B cell (primary cell): ENCODE data around the gene HECTD2. TPM values are rescaled to one million over a fixed set of nuclear protein-coding genes. Genes with fewer than 3 reads are reported as not detected.

ENCODE experiments used
- ATAC-seq: fragments of 200-7000 bp; cut with Tn5 transposase; one replicate; pipeline ENCODE4 v1.10.0; 2021; ENCODE audit warnings: low read depth, mild to moderate bottlenecking, moderate number of reproducible peaks, moderate library complexity
- CTCF ChIA-PET: fragments of 350-600 bp; sonication (Branson Sonifier 250); formaldehyde crosslinking; loops from one replicate; lab custom pipeline; 2021; ENCODE audit warnings: antibody characterized with exemption, inconsistent platforms; lab: Charles Lee
- POLR2A ChIA-PET: fragments of 350-600 bp; sonication (Branson Sonifier 250); formaldehyde crosslinking; loops from one replicate; lab custom pipeline; 2021; ENCODE audit warnings: antibody characterized with exemption; lab: Charles Lee
- DNase-seq: peaks from one replicate; pipeline ENCODE4 v3.0.0; 2013
- H2AFZ ChIP-seq: 2 replicates; pipeline ENCODE4 v1.6.1; 2012; ENCODE audit warnings: mild to moderate bottlenecking, low read depth, low read length; ENCODE audit not compliant: insufficient read depth, poor library complexity, severe bottlenecking
- H3K27ac ChIP-seq, 2 donors: 1 replicate in 1 of 2; 2 replicates in 1 of 2; pipeline ENCODE4 v1.5.1; 2012 to 2013; ENCODE audit warnings: low read length in 2 of 2, mild to moderate bottlenecking in 2 of 2, moderate library complexity in 1 of 2
- H3K27me3 ChIP-seq, 4 experiments: fragments of 200-600 bp in 1 of 4; sonication (generic) in 1 of 4; replicated peaks in 1 of 4; 1 replicate in 2 of 4; 2 replicates in 2 of 4; pipeline versions ENCODE4 v1.6.1 to v1.7.0; 2013 to 2016; ENCODE audit warnings: low read length in 3 of 4, mild to moderate bottlenecking in 2 of 4, mixed read lengths in 1 of 4, moderate library complexity in 1 of 4; ENCODE audit not compliant: insufficient read depth in 4 of 4, control insufficient read depth in 3 of 4; ENCODE audit errors: control extremely low read depth in 1 of 4
- H3K36me3 ChIP-seq, 2 experiments: replicated peaks in 1 of 2; 1 replicate in 1 of 2; 2 replicates in 1 of 2; pipeline versions ENCODE4 v1.6.1 to v1.7.1; 2013; ENCODE audit warnings: low read length in 1 of 2; ENCODE audit not compliant: insufficient read depth in 2 of 2, control insufficient read depth in 1 of 2; ENCODE audit errors: control extremely low read depth in 1 of 2, extremely low read depth in 1 of 2
- H3K4me1 ChIP-seq, 2 donors: fragments of 200-600 bp in 1 of 2; sonication (generic) in 1 of 2; 1 replicate in 1 of 2; 2 replicates in 1 of 2; pipeline versions ENCODE4 v1.5.1 to v1.6.1; 2013 to 2017; ENCODE audit warnings: low read length in 2 of 2; ENCODE audit not compliant: control insufficient read depth in 2 of 2, insufficient read depth in 2 of 2
- H3K4me2 ChIP-seq: replicated peaks from 2 replicates; pipeline ENCODE3; 2012; ENCODE audit warnings: mild to moderate bottlenecking, low read depth, low read length; ENCODE audit not compliant: poor library complexity, severe bottlenecking
- H3K4me3 ChIP-seq, 5 experiments: fragments of 200-600 bp in 1 of 5; sonication (generic) in 1 of 5; 1 replicate in 3 of 5; 2 replicates in 2 of 5; pipeline versions ENCODE4 v1.5.1 to v1.7.0; 2011 to 2016; ENCODE audit warnings: low read length in 4 of 5, mild to moderate bottlenecking in 4 of 5, low read depth in 2 of 5, control low read depth in 1 of 5, moderate library complexity in 1 of 5; ENCODE audit not compliant: insufficient read depth in 1 of 5; ENCODE audit errors: control extremely low read depth in 1 of 5, extremely low read depth in 1 of 5
- H3K79me2 ChIP-seq: fragments of 200-600 bp; sonication (generic); one replicate; pipeline ENCODE4 v1.6.0; 2016; ENCODE audit warnings: low read length; ENCODE audit not compliant: control insufficient read depth, insufficient read depth
- H3K9ac ChIP-seq: fragments of 200-600 bp; sonication (generic); 2 replicates; pipeline ENCODE4 v1.6.1; 2017; ENCODE audit warnings: mild to moderate bottlenecking, low read length, moderate library complexity
- H3K9me3 ChIP-seq, 3 donors: one replicate each; pipeline versions ENCODE4 v1.6.1 to v1.7.1; 2013; ENCODE audit warnings: low read length in 2 of 3; ENCODE audit not compliant: control insufficient read depth in 2 of 3, insufficient read depth in 1 of 3; ENCODE audit errors: control extremely low read depth in 1 of 3
- H4K20me1 ChIP-seq: 2 replicates; pipeline ENCODE4 v1.6.0; 2012; ENCODE audit warnings: mild to moderate bottlenecking, low read length; ENCODE audit not compliant: insufficient read depth, control insufficient read depth, poor library complexity, severe bottlenecking
- H3K27ac Mint-ChIP-seq: one replicate; pipeline ENCODE4 v1.8.0; 2021; ENCODE audit warnings: mixed read lengths
- H3K27me3 Mint-ChIP-seq: one replicate; pipeline ENCODE4 v1.8.0; 2021; ENCODE audit warnings: mixed read lengths
- H3K4me1 Mint-ChIP-seq: one replicate; pipeline ENCODE4 v1.8.0; 2021; ENCODE audit warnings: mixed read lengths
- H3K4me3 Mint-ChIP-seq: one replicate; pipeline ENCODE4 v1.8.0; 2021; ENCODE audit warnings: mixed read lengths
- H3K9me3 Mint-ChIP-seq: one replicate; pipeline ENCODE4 v1.8.0; 2022; ENCODE audit warnings: mixed read lengths; ENCODE audit not compliant: insufficient read depth
- EZH2 ChIP-seq: IDR thresholded peaks from 2 replicates; pipeline ENCODE4 v1.6.1; 2012; ENCODE audit warnings: borderline replicate concordance, low read depth, mild to moderate bottlenecking, moderate library complexity, low read length; ENCODE audit not compliant: insufficient read depth, poor library complexity, severe bottlenecking
- WGBS: methylation state at CpG from one replicate; pipeline ENCODE4 v1.1.5; 2013; ENCODE audit warnings: missing lambda C conversion rate; ENCODE audit not compliant: insufficient coverage; 5-methylcytosine and 5-hydroxymethylcytosine counted together
- intact Hi-C: fragments of 100-400 bp; cut with micrococcal nuclease; formaldehyde crosslinking; loops from one replicate; pipeline ENCODE4 v1.10.0; 2022
- polyA plus RNA-seq: library from polyadenylated mRNA; depleted of rRNA; stranded (reverse); fragments of >200 nt; gene quantifications from 2 replicates; pipeline ENCODE4 v1.2.3, GENCODE V29; 2012
- total RNA-seq, 2 donors: library from RNA; stranded (reverse); fragments of 120-200 nt in 1 of 2; gene quantifications; 1 replicate in 1 of 2; 2 replicates in 1 of 2; pipeline versions ENCODE4 v1.2.3 to v1.2.4, GENCODE V29; 2013 to 2022
- TF ChIP-seq, protein P1 (sequence below): fragments of 200-600 bp; IDR thresholded peaks from one replicate; pipeline ENCODE4 v1.8.0; 2022; ENCODE audit warnings: antibody characterized with exemption, mild to moderate bottlenecking

Gene HECTD2
- total and polyA plus RNA-seq, 2 donors (not counting 1 experiment from before 2014, with no cell fraction given) = 2.9 to 7.9 TPM

DNA sequence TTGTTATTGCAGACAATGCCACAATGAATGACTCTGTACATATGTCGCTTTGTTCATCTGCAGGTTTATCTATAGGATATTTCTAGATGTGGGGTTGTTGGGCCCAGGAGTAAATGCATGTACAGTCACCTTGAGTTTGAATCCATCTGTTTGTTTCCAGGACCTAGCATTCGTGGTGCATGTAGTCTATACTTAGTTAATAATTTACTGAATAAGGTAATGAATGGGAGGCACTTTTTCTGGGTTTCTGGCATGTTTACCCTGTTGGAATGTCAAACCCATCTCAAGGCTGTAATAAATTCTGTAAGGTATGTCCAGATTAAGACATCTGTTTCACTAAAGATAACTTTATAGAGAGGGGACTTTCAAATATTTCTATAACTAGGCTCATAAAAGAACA, 23.5 kb downstream of the HECTD2 start:
- Histone ChIP-seq H2AFZ (no peak overlapping the region), H3K9ac (no peak overlapping the region), H4K20me1 (no peaks in the 10 kb centered on the region), H3K36me3 (peaks cover 1 to 6% of the 10 kb centered on the region in 2 experiments), H3K27me3 (no peaks in the 10 kb centered on the region), H3K4me2 (no peak overlapping the region), H3K27ac (no peak overlapping the region), H3K79me2 (no peaks in the 10 kb centered on the region), H3K4me3 (no peak overlapping the region), H3K4me1 (no peaks in the 10 kb centered on the region), H3K9me3 (peaks cover 0 to 1% (median 0%) of the 10 kb centered on the region in 3 donors)
- ATAC-seq (no peak), DNase-seq (no peak)
- H3K4me1 Mint-ChIP-seq = peaks cover 3% of the 10 kb centered on the region
- intact Hi-C loops = no loop called here
- POLR2A ChIA-PET = no interaction called here
- H3K27me3 Mint-ChIP-seq = no peaks in the 10 kb centered on the region
- no peak overlapping the region for H3K27ac Mint-ChIP-seq
- no peak overlapping the region for H3K4me3 Mint-ChIP-seq
- peaks cover 1% of the 10 kb centered on the region for H3K9me3 Mint-ChIP-seq
- CTCF ChIA-PET = no interaction called here
- TF ChIP-seq, protein P1, sequence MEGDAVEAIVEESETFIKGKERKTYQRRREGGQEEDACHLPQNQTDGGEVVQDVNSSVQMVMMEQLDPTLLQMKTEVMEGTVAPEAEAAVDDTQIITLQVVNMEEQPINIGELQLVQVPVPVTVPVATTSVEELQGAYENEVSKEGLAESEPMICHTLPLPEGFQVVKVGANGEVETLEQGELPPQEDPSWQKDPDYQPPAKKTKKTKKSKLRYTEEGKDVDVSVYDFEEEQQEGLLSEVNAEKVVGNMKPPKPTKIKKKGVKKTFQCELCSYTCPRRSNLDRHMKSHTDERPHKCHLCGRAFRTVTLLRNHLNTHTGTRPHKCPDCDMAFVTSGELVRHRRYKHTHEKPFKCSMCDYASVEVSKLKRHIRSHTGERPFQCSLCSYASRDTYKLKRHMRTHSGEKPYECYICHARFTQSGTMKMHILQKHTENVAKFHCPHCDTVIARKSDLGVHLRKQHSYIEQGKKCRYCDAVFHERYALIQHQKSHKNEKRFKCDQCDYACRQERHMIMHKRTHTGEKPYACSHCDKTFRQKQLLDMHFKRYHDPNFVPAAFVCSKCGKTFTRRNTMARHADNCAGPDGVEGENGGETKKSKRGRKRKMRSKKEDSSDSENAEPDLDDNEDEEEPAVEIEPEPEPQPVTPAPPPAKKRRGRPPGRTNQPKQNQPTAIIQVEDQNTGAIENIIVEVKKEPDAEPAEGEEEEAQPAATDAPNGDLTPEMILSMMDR = no peak
- no peak for TF ChIP-seq EZH2
- no CpG with 5 or more reads among the region's 2 CpGs for WGBS

GRCh38 chr10:91434041-91434440, 23.9 kb downstream of the HECTD2 start:
- WGBS = no CpG with 5 or more reads among the region's 1 CpG
- intact Hi-C loops = no loop called here
- ATAC-seq (no peak), DNase-seq (no peak)
- CTCF ChIA-PET = no interaction called here
- no peaks in the 10 kb centered on the region for H3K27me3 Mint-ChIP-seq
- H3K9me3 Mint-ChIP-seq = peaks cover 5% of the 10 kb centered on the region
- Histone ChIP-seq H3K9ac (no peak overlapping the region), H3K9me3 (peaks cover 0 to 1% (median 0%) of the 10 kb centered on the region in 3 donors), H3K4me3 (no peak overlapping the region), H3K27ac (no peak overlapping the region), H3K36me3 (peaks cover 1 to 6% of the 10 kb centered on the region in 2 experiments), H3K4me1 (no peaks in the 10 kb centered on the region), H3K27me3 (no peaks in the 10 kb centered on the region), H2AFZ (no peak overlapping the region), H4K20me1 (no peaks in the 10 kb centered on the region), H3K79me2 (no peaks in the 10 kb centered on the region), H3K4me2 (no peak overlapping the region)
- POLR2A ChIA-PET = no interaction called here
- H3K4me3 Mint-ChIP-seq = no peak overlapping the region
- no peak overlapping the region for H3K27ac Mint-ChIP-seq
- peaks cover 3% of the 10 kb centered on the region for H3K4me1 Mint-ChIP-seq
- no peak for TF ChIP-seq EZH2
- TF ChIP-seq, protein P1 = no peak
